ENCODE results near the gene EEPD1.

- TF ChIP-seq CTCF (IDR thresholded peaks at IDR 0.05) (no peak), GATA3 (IDR thresholded peaks at IDR 0.05; ENCODE audit: borderline replicate concordance) (no peak), SMC3 (IDR thresholded peaks at IDR 0.05) (no peak), EP300 (IDR thresholded peaks at IDR 0.05) (no peak), ZFP36 (IDR thresholded peaks at IDR 0.05; ENCODE audit: borderline replicate concordance, partially characterized antibody) (no peak), CEBPB (IDR thresholded peaks at IDR 0.05) (no peak), POLR2A (IDR thresholded peaks at IDR 0.05; ENCODE audit: low read length) (no peak), BHLHE40 (IDR thresholded peaks at IDR 0.05; ENCODE audit: low read depth, low read length) (no peak)
Measured at GRCh38 chr7:36283711-36284130, 130.7 kb downstream of the EEPD1 start.
